GM12801 (cell line): ENCODE data around the gene NR3C1.

Experiments
- TF ChIP-seq, protein P1 (sequence below): IDR thresholded peaks from one replicate; pipeline ENCODE4 v1.5.1; 2011; ENCODE audit warnings: control low read depth; ENCODE audit not compliant: insufficient read length; ENCODE audit errors: extremely low read depth

Gene NR3C1

GRCh38 chr5:143403593-143404415 is at the start of gene NR3C1:
Gene NR3C1, minus strand, starts transcription at chr5:143403686. Its CDS starts 2,847 bp downstream, at chr5:143400839.
- TF ChIP-seq, protein P1, sequence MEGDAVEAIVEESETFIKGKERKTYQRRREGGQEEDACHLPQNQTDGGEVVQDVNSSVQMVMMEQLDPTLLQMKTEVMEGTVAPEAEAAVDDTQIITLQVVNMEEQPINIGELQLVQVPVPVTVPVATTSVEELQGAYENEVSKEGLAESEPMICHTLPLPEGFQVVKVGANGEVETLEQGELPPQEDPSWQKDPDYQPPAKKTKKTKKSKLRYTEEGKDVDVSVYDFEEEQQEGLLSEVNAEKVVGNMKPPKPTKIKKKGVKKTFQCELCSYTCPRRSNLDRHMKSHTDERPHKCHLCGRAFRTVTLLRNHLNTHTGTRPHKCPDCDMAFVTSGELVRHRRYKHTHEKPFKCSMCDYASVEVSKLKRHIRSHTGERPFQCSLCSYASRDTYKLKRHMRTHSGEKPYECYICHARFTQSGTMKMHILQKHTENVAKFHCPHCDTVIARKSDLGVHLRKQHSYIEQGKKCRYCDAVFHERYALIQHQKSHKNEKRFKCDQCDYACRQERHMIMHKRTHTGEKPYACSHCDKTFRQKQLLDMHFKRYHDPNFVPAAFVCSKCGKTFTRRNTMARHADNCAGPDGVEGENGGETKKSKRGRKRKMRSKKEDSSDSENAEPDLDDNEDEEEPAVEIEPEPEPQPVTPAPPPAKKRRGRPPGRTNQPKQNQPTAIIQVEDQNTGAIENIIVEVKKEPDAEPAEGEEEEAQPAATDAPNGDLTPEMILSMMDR = no peak

DNA sequence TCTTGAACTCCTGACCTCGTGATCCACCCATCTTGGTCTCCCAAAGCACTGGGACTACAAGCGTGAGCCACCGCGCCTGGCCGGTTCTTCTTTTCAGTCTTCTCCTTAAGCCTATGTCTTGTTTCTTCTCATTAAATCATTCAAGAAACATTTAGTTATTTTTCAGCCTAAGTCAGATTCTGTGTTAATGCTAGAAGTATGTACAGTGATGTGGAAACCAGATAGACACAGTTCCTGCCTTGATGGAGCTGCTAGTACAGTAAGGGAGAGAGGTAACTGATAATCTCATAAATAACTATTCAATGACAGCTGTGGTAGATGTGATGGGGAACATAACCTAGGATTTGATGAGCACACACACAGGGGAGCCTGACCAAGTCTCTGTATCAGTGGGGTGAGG is 46.3 kb upstream of the NR3C1 start:
- TF ChIP-seq, protein P1 = no peak

DNA sequence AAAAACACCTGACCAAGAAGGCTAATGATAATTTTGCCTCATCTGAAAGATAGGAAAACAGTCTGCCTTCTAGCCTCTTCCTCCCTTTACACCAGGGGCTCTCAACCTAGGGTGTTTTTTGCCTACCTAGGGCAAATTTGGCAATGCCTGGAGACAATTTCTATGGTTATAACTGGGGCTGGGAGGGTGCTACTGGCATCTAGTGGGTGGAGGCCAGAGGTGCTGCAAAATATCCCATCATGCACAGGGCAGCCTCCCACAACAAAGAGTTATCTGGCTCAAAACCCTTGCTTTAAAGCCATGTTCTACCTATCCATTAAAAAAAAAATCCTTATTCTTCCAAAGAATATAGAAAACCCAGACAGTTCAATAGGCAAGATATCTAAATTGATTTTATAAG is 45.0 kb upstream of the NR3C1 start:
- TF ChIP-seq, protein P1 = no peak

- TF ChIP-seq, protein P1 = no peak
These were observed 44.5 kb upstream of the NR3C1 start for GRCh38 chr5:143447983-143448382.

DNA sequence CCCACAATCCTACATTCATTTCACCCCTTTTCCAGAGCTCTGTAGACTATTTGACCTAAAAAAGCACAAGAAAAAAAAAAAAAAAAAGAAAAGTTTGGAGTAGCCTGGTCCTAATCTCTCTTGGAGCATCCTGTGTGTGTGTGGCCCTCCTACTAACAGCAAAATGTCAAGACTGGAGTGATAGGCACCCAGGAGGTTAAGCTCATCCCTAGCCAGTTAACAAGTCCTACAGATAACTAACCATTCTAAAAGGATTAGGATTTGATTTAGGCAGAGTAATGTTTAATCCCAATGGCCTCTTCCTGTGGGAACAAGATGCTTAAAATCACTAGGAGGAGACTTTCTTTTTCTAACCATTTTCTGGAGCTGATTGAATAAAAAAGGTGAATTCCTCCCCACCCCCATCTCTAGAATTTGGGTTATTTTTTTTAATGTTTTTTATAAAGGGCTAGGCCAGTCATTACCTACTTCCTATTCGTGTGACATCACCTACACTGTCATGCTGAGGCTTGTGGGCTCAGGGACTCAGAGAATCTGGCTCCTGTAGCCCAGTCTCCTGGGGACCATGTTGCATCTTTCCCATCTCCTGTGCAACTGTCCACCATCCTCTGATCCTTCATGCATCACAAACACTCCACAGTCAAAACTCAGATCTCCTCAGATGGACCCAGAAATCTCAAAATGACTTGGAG is 43.2 kb upstream of the NR3C1 start:
- TF ChIP-seq, protein P1 = no peak

GRCh38 chr5:143445776-143446175 is 42.3 kb upstream of the NR3C1 start:
- TF ChIP-seq, protein P1 = no peak

- TF ChIP-seq, protein P1 = no peak
These were observed 39.8 kb upstream of the NR3C1 start for GRCh38 chr5:143443330-143443729.
